Upper lobe of left lung (tissue), 4 donors: ENCODE data around the gene FAM13B.
"Not testable (repeated sequence)": the region's sequence is repeated elsewhere in the genome, so short reads cannot be mapped to it uniquely, and the experiment has no call there.

Source experiments
- CTCF ChIP-seq, 6 experiments: fragments of 450-650 bp in 4 of 6; fragments of 200-600 bp in 2 of 6; sonication (generic) in 2 of 6; IDR thresholded peaks; one replicate each; pipeline ENCODE4 v1.5.1; 2016 to 2019; ENCODE audit warnings: antibody characterized with exemption in 6 of 6
- POLR2A ChIP-seq, 4 donors: fragments of 450-650 bp; IDR thresholded peaks; one replicate each; pipeline ENCODE4 v1.5.1; 2016 to 2017; ENCODE audit warnings: antibody characterized with exemption in 4 of 4, mild to moderate bottlenecking in 2 of 4

DNA sequence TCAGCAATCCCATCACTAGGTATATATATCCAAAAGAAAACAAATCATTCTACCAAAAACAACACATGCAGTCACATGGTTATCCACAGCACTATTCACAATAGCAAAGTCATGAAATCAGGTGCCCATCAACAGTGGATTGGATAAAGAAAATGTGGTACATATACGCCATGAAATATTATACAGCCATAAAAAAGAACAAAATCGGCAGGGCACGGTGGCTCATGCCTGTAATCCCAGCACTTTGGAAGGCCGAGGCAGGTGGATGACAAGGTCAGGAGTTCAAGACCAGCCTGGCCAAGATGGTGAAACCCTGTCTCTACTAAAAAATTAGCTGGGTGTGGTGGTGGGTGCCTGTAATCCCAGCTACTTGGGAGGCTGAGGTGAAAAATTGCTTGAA lies 88.6 kb downstream of the FAM13B start:
- not testable (repeated sequence) for TF ChIP-seq CTCF, POLR2A (IDR thresholded peaks at IDR 0.05)
